Ramos (cell line): ENCODE measurements around the gene RCBTB1.
"Not testable (repeated sequence)": the region's sequence is repeated elsewhere in the genome, so short reads cannot be mapped to it uniquely, and the experiment has no call there.

Experiments
- in situ Hi-C: fragments of 300-500 bp; cut with MboI; formaldehyde crosslinking; loops from one replicate; pipeline ENCODE4 v1.14.3; 2022; ENCODE audit warnings: low sequenced_read_pairs; ENCODE audit not compliant: unreplicated experiment

The RCBTB1 gene

GRCh38 chr13:49527123-49527522 is 58.2 kb downstream of the RCBTB1 start:
- in situ Hi-C loops = no loop called here

DNA sequence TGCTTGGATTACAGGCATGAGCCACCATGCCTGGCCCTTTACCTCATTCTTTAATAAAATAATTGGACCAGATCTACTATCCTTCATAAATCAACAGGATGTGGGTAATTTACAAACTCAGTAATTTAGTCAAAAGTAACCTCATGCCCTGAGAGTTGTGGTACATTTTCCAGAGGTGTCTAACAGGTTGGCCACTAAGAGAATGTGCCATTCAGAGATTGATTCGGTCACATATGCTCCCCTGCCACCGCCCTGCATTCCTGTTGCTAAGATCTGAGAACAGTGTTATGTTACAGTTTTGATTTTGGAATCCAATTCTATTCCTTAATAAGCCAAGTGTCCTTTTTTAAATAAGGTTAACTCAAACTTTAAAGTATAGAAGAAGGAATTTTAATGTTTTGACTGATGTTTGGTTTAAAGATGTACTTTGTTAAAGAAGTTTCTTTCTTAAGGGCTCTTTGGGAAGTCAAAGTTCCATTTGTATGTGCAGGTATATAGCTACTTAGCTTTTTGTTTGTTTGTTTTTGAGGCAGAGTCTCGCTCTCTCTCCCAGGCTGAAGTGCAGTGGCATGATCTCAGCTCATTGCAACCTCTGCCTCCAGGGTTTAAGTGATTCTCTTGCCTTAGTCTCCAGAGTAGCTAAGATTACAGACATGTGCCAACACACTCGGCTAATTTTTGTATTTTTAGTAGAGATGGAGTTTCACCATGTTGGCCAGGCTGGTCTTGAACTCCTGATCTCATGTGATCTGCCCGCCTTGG is 60.4 kb downstream of the RCBTB1 start:
- in situ Hi-C loops = no loop called here

DNA sequence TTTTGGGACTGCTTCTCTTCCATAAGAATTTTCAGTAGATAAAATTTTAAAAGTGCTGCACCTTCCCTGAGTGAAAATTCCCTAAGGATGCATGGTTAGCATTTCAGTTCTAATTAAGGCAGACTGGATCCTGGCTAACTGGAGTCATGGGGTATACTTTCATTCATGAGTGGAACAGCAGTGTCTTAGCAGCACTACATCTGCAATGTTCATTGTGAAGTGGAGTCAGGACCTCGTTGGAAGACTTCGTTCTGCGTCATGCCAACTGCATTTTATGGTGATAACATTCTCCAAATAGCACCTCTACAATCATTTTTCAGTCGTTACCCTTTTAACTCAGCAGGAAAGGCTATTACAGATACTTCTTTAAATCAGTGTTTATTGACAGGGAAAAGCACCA is 64.1 kb downstream of the RCBTB1 start:
- in situ Hi-C loops = no loop called here

- in situ Hi-C loops = no loop called here
Observed at GRCh38 chr13:49517461-49517860, 67.9 kb downstream of the RCBTB1 start.

DNA sequence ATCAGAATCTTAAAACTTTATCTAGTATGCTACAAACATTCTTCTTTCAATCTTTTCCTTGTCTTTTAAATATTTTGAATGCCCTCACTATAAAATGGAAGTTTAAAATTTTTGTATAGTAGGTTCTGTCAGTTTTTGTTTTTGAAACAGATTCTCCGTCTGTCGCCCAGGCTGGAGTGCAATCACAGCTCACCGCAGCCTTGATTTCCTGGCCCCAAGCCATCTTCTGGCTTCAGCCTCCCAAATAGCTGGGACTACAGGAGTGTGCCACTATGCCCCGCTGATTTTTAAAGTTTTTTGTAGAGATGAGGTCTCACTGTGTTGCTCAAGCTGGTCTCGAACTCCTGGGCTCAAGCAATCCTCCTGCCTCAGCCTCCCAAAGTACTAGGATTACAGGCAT is 68.9 kb downstream of the RCBTB1 start:
- in situ Hi-C loops = no loop called here

GRCh38 chr13:49512578-49512977 is 72.8 kb downstream of the RCBTB1 start:
- in situ Hi-C loops = no loop called here

GRCh38 chr13:49503951-49504350 is 81.4 kb downstream of the RCBTB1 start:
- in situ Hi-C loops = no loop called here

DNA sequence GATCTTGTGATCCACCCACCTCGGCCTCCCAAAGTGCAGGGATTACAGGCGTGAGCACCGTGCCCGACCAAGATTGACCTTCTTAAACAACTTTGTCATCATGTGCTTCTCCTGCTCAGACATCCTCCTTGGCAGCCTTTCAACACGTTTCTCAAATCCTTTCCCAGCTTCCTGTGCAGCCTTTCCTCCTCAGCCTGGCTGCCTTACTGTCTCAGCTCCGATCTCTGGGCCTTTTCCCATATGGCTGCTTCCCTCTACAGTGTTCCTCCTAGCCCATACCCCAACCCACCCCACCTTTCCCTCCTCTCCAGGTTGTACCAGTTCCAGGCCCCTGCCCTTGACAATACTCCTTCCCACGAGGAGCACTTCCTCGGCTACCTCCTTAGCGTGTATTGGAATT is 82.4 kb downstream of the RCBTB1 start:
- in situ Hi-C loops = no loop called here

DNA sequence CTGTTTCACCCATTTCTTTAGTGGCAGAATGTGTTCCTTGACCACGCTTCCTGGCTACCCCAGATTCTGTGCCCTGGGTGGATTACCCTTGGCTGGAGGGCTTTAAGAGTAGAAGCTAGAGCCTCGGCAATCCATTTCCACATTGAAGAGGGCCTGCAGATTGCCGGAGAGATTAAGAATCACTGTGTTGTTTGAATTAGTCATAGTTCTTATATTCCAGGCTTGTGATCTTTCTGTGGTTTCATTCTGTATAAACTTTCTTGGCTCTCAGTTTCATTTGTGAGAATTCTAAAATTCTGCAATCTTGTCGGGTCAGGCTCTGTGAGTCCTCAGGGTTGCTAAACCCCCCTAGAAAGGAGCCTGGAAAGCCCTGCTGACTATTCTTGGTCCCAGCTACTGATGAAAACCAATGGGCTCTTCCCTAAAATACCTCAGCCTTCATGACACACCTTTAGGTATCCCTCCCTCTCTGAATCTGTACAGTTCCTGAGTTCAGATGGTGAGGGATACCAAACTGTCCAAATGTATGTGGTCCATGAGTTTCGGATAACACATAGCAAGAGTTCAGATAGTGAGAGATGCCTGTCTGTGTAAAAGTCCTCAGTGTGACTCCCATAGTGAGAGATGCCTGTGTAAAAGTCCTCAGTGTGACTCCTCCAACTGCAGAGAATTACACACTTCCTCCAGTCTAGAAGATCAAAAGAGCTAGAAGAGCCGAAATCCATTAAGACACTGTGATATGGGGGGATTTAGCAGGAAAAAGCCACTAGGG is 85.3 kb downstream of the RCBTB1 start:
- in situ Hi-C loops = no loop called here

GRCh38 chr13:49498206-49498605 is 87.2 kb downstream of the RCBTB1 start:
- in situ Hi-C loops = no loop called here

DNA sequence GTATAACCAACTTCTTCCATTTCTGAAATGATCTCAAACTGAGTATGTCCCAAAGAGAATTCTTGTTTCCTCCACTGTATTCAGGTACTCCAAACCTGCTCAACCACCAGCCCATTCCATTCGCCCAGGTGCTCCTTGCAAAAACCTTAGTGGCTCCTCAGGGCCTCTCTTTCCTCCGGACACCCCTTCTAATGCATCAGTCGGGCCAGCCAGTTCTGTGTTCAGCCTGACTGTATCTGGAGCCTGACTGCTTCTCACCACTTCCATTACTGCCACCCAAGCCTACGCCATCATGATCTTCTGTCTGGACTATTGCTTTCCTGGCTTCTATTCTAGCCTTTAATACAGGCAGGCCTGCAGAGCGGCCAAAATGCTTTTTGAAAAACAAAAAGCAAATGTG is 88.1 kb downstream of the RCBTB1 start:
- in situ Hi-C loops = no loop called here

- in situ Hi-C loops = not testable (repeated sequence)
Observed at GRCh38 chr13:49496837-49497236, 88.5 kb downstream of the RCBTB1 start.

- in situ Hi-C loops = no loop called here
Observed at GRCh38 chr13:49495783-49496762, 89.3 kb downstream of the RCBTB1 start, which contains the start of gene PHF11. TSS of gene PHF11 (plus strand) at chr13:49495953. CDS start at chr13:49496002, 49 bp downstream.

- in situ Hi-C loops = no loop called here
Observed at GRCh38 chr13:49494645-49495044, 90.7 kb downstream of the RCBTB1 start.

DNA sequence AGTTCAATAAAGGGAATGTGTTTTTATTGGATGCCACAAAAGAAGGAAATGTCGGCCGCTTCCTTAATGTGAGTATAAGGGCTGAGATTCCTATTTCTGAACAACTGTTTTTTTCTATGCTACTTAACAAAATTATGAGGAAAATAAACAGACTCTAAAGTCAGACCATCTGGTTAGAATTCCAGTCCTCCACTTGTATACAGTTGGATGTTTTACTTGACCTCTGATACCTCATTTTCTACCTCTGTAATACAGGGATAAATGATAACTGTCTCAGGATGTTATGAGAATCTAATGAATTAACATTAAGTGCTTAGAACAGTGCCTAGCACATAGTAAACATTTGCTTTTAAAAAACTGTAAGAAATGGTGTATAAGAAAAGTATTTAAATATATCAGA is 96.8 kb downstream of the RCBTB1 start:
- in situ Hi-C loops = no loop called here
